H9 (cell line): ENCODE measurements around the gene CCDC150. TPM values are rescaled to one million over a fixed set of nuclear protein-coding genes. Genes with fewer than 3 reads are reported as not detected.

Experiments used
- DNase-seq: peaks from one replicate; pipeline ENCODE4 v3.0.0-alpha.2; 2017
- H2AFZ ChIP-seq: one replicate; pipeline ENCODE4 v1.6.1; 2013; ENCODE audit warnings: mild to moderate bottlenecking, low read length, control low read depth, moderate library complexity
- H2AK5ac ChIP-seq: 2 replicates; pipeline ENCODE4 v1.6.1; 2013; ENCODE audit warnings: low read length, control low read depth, mixed read lengths; ENCODE audit not compliant: insufficient read length
- H2BK120ac ChIP-seq: one replicate; pipeline ENCODE4 v1.6.1; 2013; ENCODE audit warnings: low read depth, mild to moderate bottlenecking, low read length, control low read depth, inconsistent platforms; ENCODE audit not compliant: poor library complexity, severe bottlenecking
- H2BK12ac ChIP-seq: 2 replicates; pipeline ENCODE4 v1.6.1; 2013; ENCODE audit warnings: low read length, control low read depth, mixed read lengths, low read depth; ENCODE audit not compliant: insufficient read length
- H2BK15ac ChIP-seq: 2 replicates; pipeline ENCODE4 v1.6.1; 2013; ENCODE audit warnings: low read depth, low read length, control low read depth
- H2BK20ac ChIP-seq: one replicate; pipeline ENCODE4 v1.6.1; 2013; ENCODE audit warnings: low read depth, mild to moderate bottlenecking, low read length, control low read depth, inconsistent platforms; ENCODE audit not compliant: poor library complexity, severe bottlenecking
- H2BK5ac ChIP-seq: 2 replicates; pipeline ENCODE4 v1.6.1; 2013; ENCODE audit warnings: low read length, control low read depth, mixed read lengths; ENCODE audit not compliant: insufficient read length
- H3K14ac ChIP-seq: 2 replicates; pipeline ENCODE4 v1.6.1; 2013; ENCODE audit warnings: low read length, control low read depth; ENCODE audit not compliant: insufficient read depth
- H3K18ac ChIP-seq: 2 replicates; pipeline ENCODE4 v1.6.1; 2013; ENCODE audit warnings: low read depth, mild to moderate bottlenecking, mixed read lengths, low read length, control low read depth; ENCODE audit not compliant: insufficient read length
- H3K23ac ChIP-seq: 2 replicates; pipeline ENCODE4 v1.6.1; 2013; ENCODE audit warnings: low read length, control low read depth, mixed read lengths, low read depth; ENCODE audit not compliant: insufficient read length
- H3K23me2 ChIP-seq: 2 replicates; pipeline ENCODE4 v1.6.1; 2013; ENCODE audit warnings: low read depth, mild to moderate bottlenecking, mixed read lengths, low read length, control low read depth; ENCODE audit not compliant: insufficient read length, poor library complexity, severe bottlenecking
- H3K27ac ChIP-seq: 2 replicates; pipeline ENCODE4 v1.5.1; 2013; ENCODE audit warnings: low read length, control low read depth, mixed read lengths, low read depth; ENCODE audit not compliant: insufficient read length
- H3K27me3 ChIP-seq: 2 replicates; pipeline ENCODE4 v1.6.1; 2013; ENCODE audit warnings: low read length, control low read depth, inconsistent platforms; ENCODE audit not compliant: insufficient read depth
- H3K4ac ChIP-seq: 2 replicates; pipeline ENCODE4 v1.6.1; 2013; ENCODE audit warnings: low read depth, mild to moderate bottlenecking, control low read depth, inconsistent platforms, low read length, moderate library complexity
- H3K4me1 ChIP-seq: 2 replicates; pipeline ENCODE4 v1.6.1; 2013; ENCODE audit warnings: low read length, control low read depth, inconsistent platforms; ENCODE audit not compliant: insufficient read depth
- H3K4me2 ChIP-seq: 2 replicates; pipeline ENCODE4 v1.6.1; 2013; ENCODE audit warnings: low read length, control low read depth, mixed read lengths; ENCODE audit not compliant: insufficient read length, insufficient read depth
- H3K56ac ChIP-seq: 2 replicates; pipeline ENCODE4 v1.6.1; 2013; ENCODE audit warnings: low read depth, mild to moderate bottlenecking, mixed read lengths, low read length, control low read depth; ENCODE audit not compliant: insufficient read length
- H3K79me1 ChIP-seq: 2 replicates; pipeline ENCODE4 v1.6.1; 2013; ENCODE audit warnings: low read depth, mild to moderate bottlenecking, moderate library complexity, low read length, control low read depth, inconsistent platforms; ENCODE audit not compliant: insufficient read depth, poor library complexity, severe bottlenecking
- H3K79me2 ChIP-seq: 2 replicates; pipeline ENCODE4 v1.6.1; 2013; ENCODE audit warnings: low read length, control low read depth, inconsistent platforms; ENCODE audit not compliant: insufficient read depth
- H3K9ac ChIP-seq: 2 replicates; pipeline ENCODE4 v1.6.1; 2013; ENCODE audit warnings: low read length, control low read depth, mixed read lengths; ENCODE audit not compliant: insufficient read length; ENCODE audit errors: extremely low read depth
- H3K9me3 ChIP-seq: one replicate; pipeline ENCODE4 v1.6.1; 2013; ENCODE audit warnings: low read depth, low read length, inconsistent platforms; ENCODE audit not compliant: control insufficient read depth
- H3T11ph ChIP-seq: one replicate; pipeline ENCODE4 v1.6.1; 2013; ENCODE audit warnings: mild to moderate bottlenecking, low read length, control low read depth, inconsistent platforms
- H4K20me1 ChIP-seq: one replicate; pipeline ENCODE4 v1.6.1; 2013; ENCODE audit not compliant: control insufficient read depth, insufficient read length, insufficient read depth
- H4K5ac ChIP-seq: 2 replicates; pipeline ENCODE4 v1.6.1; 2013; ENCODE audit warnings: low read depth, mild to moderate bottlenecking, mixed read lengths, low read length, control low read depth; ENCODE audit not compliant: insufficient read length
- H4K8ac ChIP-seq: replicated peaks from 2 replicates; pipeline ENCODE4 v1.6.1; 2013; ENCODE audit warnings: low read length, control low read depth, mixed read lengths, low read depth; ENCODE audit not compliant: insufficient read length
- H4K91ac ChIP-seq: 2 replicates; pipeline ENCODE4 v1.6.1; 2013; ENCODE audit warnings: low read depth, mild to moderate bottlenecking, moderate library complexity, mixed read lengths, low read length, control low read depth; ENCODE audit not compliant: insufficient read length
- H3K27ac Mint-ChIP-seq, 3 experiments: 2 replicates in 2 of 3; 3 replicates in 1 of 3; pipeline ENCODE4 v1.8.0; 2020 to 2021; ENCODE audit warnings: mixed read lengths in 3 of 3, mild to moderate bottlenecking in 1 of 3, moderate library complexity in 1 of 3
- H3K27me3 Mint-ChIP-seq: 2 replicates; pipeline ENCODE4 v1.8.0; 2021; ENCODE audit warnings: low read depth, mild to moderate bottlenecking, moderate library complexity, mixed read lengths
- H3K36me3 Mint-ChIP-seq, 3 experiments: 2 replicates in 2 of 3; 3 replicates in 1 of 3; pipeline ENCODE4 v1.8.0; 2020 to 2021; ENCODE audit warnings: low read depth in 3 of 3, mixed read lengths in 3 of 3; ENCODE audit not compliant: insufficient read depth in 1 of 3
- H3K4me1 Mint-ChIP-seq, 2 experiments: 2 replicates each; pipeline ENCODE4 v1.8.0; 2020; ENCODE audit warnings: mixed read lengths in 2 of 2
- H3K4me3 Mint-ChIP-seq, 2 experiments: 2 replicates in 1 of 2; 3 replicates in 1 of 2; pipeline ENCODE4 v1.8.0; 2020 to 2021; ENCODE audit warnings: mild to moderate bottlenecking in 2 of 2, mixed read lengths in 2 of 2, moderate library complexity in 1 of 2
- H3K9me3 Mint-ChIP-seq, 2 experiments: 2 replicates in 1 of 2; 3 replicates in 1 of 2; pipeline ENCODE4 v1.8.0; 2020; ENCODE audit warnings: mild to moderate bottlenecking in 2 of 2, mixed read lengths in 2 of 2, moderate library complexity in 1 of 2
- CTCF ChIP-seq: fragments of 200-600 bp; sonication (generic); conservative IDR thresholded peaks from 3 replicates; pipeline ENCODE4 v1.8.0; 2021; ENCODE audit warnings: antibody characterized with exemption, mild to moderate bottlenecking
- WGBS: extraction: QIAGEN DNeasy Blood & Tissue Kit; methylation state at CpG from one replicate; pipeline ENCODE4 v1.1.7; 2013; ENCODE audit warnings: missing lambda C conversion rate, low lambda C conversion rate, mixed read lengths; ENCODE audit not compliant: insufficient read length; ENCODE audit errors: extremely low coverage; 5-methylcytosine and 5-hydroxymethylcytosine counted together
- total RNA-seq: library from RNA; stranded (reverse); gene quantifications from 2 replicates; pipeline ENCODE4 v1.2.1, GENCODE V29; 2021

CCDC150 gene
- total RNA-seq, 1 experiment from 2014 or later = 26.2 TPM

- Histone ChIP-seq H3K27ac (no peak overlapping the region), H2AK5ac (no peak overlapping the region), H4K91ac (no peak overlapping the region), H4K8ac (no peak overlapping the region), H3K14ac (no peak overlapping the region), H3K79me2 (no peaks in the 10 kb centered on the region), H3K4me2 (no peak overlapping the region), H3T11ph (no peak overlapping the region), H2BK120ac (no peak overlapping the region), H3K9ac (no peak overlapping the region), H4K20me1 (no peaks in the 10 kb centered on the region), H3K4ac (no peak overlapping the region), H3K9me3 (no peaks in the 10 kb centered on the region), H4K5ac (no peak overlapping the region), H2BK5ac (no peak overlapping the region), H3K79me1 (no peaks in the 10 kb centered on the region), H3K27me3 (no peaks in the 10 kb centered on the region), H2AFZ (no peak overlapping the region), H2BK12ac (no peak overlapping the region), H2BK20ac (no peak overlapping the region), H3K18ac (no peak overlapping the region), H3K56ac (no peak overlapping the region), H2BK15ac (no peak overlapping the region), H3K23ac (no peak overlapping the region), H3K4me1 (no peaks in the 10 kb centered on the region), H3K23me2 (no peaks in the 10 kb centered on the region)
- no peak overlapping the region for H3K27ac Mint-ChIP-seq
- no peaks in the 10 kb centered on the region for H3K9me3 Mint-ChIP-seq
- no CpG with 5 or more reads among the region's 5 CpGs for WGBS
- TF ChIP-seq CTCF = no peak
- H3K27me3 Mint-ChIP-seq = no peaks in the 10 kb centered on the region
- no peaks in the 10 kb centered on the region for H3K4me1 Mint-ChIP-seq
- H3K4me3 Mint-ChIP-seq = no peak overlapping the region
- peaks cover 16 to 48% (median 46%) of the 10 kb centered on the region in 3 experiments for H3K36me3 Mint-ChIP-seq
- no peak for DNase-seq
Measured at GRCh38 chr2:196677404-196677803, 37.9 kb downstream of the CCDC150 start.
